Activated CD4-positive, alpha-beta T cell treated with anti-CD3 and anti-CD28 coated beads, Interleukin-2, amount 50 U/mL, for 24 hours (primary cell): ENCODE measurements around the gene TFAP2A.

ENCODE experiments used
- DNase-seq, 2 donors: peaks; one replicate each; pipeline ENCODE4 v3.0.0-alpha.2; 2020; ENCODE audit warnings: low read depth in 1 of 2, low spot score in 1 of 2

Gene TFAP2A

GRCh38 chr6:10401004-10401536 lies 13.8 kb downstream of the TFAP2A start:
- DNase-seq: no peak

- no peak for DNase-seq
Observed at GRCh38 chr6:10400330-10400729, 14.5 kb downstream of the TFAP2A start.

GRCh38 chr6:10399451-10399850 lies 15.4 kb downstream of the TFAP2A start:
- DNase-seq: no peak

GRCh38 chr6:10398446-10399218 lies 16.2 kb downstream of the TFAP2A start:
- DNase-seq: no peak

GRCh38 chr6:10397756-10398445 lies 17.0 kb downstream of the TFAP2A start:
- DNase-seq: no peak

- DNase-seq: no peak
Observed at GRCh38 chr6:10396785-10397184, 18.1 kb downstream of the TFAP2A start.

GRCh38 chr6:10395704-10396546 lies 18.9 kb downstream of the TFAP2A start:
- no peak for DNase-seq

GRCh38 chr6:10395171-10395703 lies 19.6 kb downstream of the TFAP2A start:
- no peak for DNase-seq

- no peak for DNase-seq
Observed at GRCh38 chr6:10393544-10394225, 21.2 kb downstream of the TFAP2A start.

- no peak for DNase-seq
Observed at GRCh38 chr6:10391799-10392198, 23.1 kb downstream of the TFAP2A start.

- DNase-seq: no peak
Observed at GRCh38 chr6:10391299-10391630, 23.6 kb downstream of the TFAP2A start.

GRCh38 chr6:10390495-10391298 lies 24.2 kb downstream of the TFAP2A start:
- DNase-seq: no peak

- DNase-seq: no peak
Observed at GRCh38 chr6:10389739-10390494, 25.0 kb downstream of the TFAP2A start.

GRCh38 chr6:10386756-10387654 lies 27.9 kb downstream of the TFAP2A start:
- DNase-seq: no peak

GRCh38 chr6:10386220-10386619 lies 28.7 kb downstream of the TFAP2A start:
- no peak for DNase-seq

GRCh38 chr6:10385524-10386132 lies 29.2 kb downstream of the TFAP2A start:
- DNase-seq: no peak

GRCh38 chr6:10384610-10385523 lies 30.0 kb downstream of the TFAP2A start:
- no peak for DNase-seq
